ENCODE results near the gene RCOR1. TPM values are rescaled to one million over a fixed set of nuclear protein-coding genes. Genes with fewer than 3 reads are reported as not detected.
"Not testable (repeated sequence)": the region's sequence is repeated elsewhere in the genome, so short reads cannot be mapped to it uniquely, and the experiment has no call there.

Gene RCOR1
- total RNA-seq, 1 donor from 2014 or later: 8.1 TPM

DNA sequence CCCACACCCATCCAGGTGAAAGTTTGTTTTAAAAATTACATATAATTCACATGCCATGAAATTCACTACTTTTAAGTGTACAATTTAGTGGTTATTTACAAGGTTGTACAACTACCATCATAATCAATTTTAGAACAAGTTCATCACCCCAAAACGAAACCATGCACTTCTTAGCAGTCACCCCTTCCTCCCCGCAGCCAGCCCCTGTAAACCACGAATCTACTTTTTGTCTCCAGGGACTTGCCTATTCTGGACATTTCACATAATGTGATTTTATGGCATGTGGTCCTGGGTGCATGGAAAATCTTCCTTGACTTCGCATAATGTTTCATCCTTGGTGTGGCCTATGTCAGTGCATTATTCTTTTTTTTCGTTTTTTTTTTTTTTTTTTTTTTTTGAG is 165.6 kb downstream of the RCOR1 start:
- DNase-seq (ENCODE audit: low read depth): no peak
- TF ChIP-seq, protein P1, sequence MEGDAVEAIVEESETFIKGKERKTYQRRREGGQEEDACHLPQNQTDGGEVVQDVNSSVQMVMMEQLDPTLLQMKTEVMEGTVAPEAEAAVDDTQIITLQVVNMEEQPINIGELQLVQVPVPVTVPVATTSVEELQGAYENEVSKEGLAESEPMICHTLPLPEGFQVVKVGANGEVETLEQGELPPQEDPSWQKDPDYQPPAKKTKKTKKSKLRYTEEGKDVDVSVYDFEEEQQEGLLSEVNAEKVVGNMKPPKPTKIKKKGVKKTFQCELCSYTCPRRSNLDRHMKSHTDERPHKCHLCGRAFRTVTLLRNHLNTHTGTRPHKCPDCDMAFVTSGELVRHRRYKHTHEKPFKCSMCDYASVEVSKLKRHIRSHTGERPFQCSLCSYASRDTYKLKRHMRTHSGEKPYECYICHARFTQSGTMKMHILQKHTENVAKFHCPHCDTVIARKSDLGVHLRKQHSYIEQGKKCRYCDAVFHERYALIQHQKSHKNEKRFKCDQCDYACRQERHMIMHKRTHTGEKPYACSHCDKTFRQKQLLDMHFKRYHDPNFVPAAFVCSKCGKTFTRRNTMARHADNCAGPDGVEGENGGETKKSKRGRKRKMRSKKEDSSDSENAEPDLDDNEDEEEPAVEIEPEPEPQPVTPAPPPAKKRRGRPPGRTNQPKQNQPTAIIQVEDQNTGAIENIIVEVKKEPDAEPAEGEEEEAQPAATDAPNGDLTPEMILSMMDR (conservative IDR thresholded peaks at IDR 0.05; ENCODE audit: low read depth, low read length): no peak
- H3K4me3 ChIP-seq (ENCODE audit: low read depth, low read length): no peak overlapping the region

DNA sequence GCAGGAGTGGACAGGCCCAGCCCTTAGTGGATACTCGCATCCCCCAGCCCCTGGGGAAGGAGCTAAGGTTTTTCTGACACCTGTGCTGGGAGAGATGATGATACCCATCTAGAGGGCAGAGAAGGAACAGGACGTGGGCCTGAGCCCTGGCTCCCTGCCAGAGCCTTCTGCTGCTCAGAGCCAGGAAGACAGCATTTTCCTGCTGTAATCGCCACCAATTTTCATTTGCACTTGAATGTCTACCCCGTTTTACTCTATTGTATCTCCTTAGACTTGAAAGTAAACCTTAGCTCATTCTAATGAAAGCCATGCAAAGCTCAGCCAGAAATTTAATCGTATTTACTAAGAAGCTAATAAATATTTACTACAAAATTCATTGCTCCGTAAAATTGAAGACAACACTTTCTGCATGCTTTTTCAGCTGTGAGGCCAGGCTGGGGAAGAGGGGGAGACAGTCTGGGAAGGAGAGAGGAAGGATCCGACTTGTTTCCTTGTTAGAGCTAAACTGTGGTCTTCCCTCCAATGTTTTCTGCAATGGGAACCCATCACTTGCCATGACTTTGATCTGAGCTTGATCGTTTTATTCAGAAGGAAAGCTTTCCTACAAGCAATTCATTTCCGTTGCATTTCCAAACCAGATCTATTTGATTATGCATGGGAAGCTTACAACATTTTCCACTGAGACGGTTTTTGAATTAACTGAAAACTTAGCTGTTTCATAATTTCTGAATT is 167.2 kb downstream of the RCOR1 start:
- DNase-seq (ENCODE audit: low read depth): no peak
- TF ChIP-seq, protein P1 (conservative IDR thresholded peaks at IDR 0.05; ENCODE audit: low read depth, low read length): no peak

DNA sequence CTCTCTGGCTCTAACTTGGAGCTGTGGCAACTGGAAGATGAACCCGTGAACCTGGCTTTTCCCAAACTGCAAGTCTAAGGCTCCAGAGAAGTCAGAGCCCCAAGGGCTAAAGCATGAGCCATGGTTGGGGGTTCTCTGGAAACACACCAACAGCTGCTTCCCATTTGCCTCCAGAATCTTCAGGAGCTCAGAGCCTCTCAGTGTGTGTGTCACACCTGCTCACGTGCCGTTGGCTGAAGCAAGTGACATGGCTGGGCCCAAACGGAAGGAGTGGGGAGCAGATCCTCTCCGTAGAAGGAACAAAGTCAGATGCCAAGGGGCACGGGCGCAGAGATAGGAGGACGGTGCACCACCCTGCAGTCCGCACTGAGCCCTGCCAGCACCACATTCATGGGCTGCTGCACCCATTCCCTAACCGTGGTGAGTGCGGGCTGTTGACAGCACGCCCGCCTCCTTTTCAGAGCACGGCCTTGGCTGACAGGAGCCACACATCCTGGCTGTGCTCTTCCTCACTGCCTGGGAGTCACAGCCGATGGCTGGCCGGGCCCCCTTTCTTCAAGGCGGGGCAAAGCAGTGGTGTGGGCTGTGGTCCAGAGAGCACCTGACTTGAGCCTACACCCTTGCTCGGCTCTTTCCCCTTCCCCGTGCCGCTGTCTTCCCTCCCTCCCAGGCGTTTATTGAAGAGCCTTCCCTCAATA is 168.2 kb downstream of the RCOR1 start:
- H3K4me3 ChIP-seq (ENCODE audit: low read depth, low read length): no peak overlapping the region
- TF ChIP-seq, protein P1 (conservative IDR thresholded peaks at IDR 0.05; ENCODE audit: low read depth, low read length): no peak
- DNase-seq (ENCODE audit: low read depth): no peak

More for the DNA sequence above, 167.2 kb downstream of the RCOR1 start:
- no peak overlapping the region for H3K4me3 ChIP-seq (ENCODE audit: low read depth, low read length)

DNA sequence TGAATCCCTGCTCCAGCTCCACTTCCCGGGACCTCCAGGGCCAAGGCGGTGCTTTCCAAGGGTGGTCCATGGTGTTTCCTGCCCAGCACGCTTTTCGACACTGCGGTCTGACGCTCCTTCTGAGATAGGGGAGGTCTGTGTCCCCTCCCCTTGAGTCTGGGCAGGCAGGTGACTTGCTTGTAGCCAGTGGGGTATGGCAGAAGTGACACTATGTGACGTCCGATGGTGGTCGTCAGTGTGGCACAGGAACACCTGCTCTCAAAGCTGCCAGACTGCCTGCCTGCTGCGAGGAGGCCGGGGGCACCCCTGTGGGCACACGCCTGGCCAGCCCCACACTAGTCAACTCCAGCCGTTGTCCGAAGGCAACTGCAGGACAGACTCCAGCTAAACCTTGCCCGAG is 168.8 kb downstream of the RCOR1 start:
- TF ChIP-seq, protein P1 (conservative IDR thresholded peaks at IDR 0.05; ENCODE audit: low read depth, low read length): no peak
- no peak for DNase-seq (ENCODE audit: low read depth)
- H3K4me3 ChIP-seq (ENCODE audit: low read depth, low read length): no peak overlapping the region

DNA sequence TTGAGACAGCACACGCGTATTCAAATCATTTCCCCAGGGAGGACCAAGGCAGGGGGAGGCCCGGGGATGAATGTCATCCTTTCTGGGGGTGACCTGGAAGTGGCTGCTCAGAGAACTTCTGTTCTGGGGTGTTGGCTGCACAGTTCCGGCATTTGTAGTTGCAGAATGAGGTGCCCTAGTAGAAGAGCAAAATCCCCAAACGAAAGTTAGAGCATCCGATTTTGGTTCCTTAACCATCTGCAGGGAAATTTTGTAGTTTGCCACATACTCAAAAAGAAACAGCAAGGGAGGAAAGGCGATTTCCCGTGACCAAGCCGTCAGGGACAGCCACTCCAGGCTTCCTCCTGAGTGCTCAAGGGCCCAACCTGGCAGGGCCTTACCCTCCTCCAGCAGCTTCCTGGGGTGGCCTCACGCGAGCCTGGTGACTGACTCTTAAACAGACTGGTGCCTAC is 171.8 kb downstream of the RCOR1 start:
- no peak overlapping the region for H3K4me3 ChIP-seq (ENCODE audit: low read depth, low read length)
- DNase-seq (ENCODE audit: low read depth): no peak
- TF ChIP-seq, protein P1 (conservative IDR thresholded peaks at IDR 0.05; ENCODE audit: low read depth, low read length): no peak

DNA sequence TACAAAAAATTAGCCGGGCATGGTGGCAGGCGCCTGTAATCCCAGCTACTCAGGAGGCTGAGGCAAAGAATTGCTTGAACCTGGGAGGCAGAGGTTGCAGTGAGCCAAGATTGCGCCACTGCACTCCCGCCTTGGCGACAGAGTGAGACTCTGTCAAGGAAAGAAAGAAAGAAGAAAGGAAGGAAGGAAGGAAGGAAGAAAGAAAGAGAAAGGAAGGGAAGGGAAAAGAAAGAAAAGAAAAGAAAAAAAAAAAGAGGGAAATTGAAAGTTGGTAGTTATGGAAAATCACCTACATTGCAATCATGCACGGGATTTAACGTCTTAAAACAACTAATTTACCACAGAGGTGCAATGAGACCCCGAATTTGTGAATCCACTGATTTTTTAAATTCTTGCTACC is 173.3 kb downstream of the RCOR1 start:
- DNase-seq (ENCODE audit: low read depth); H3K4me3 ChIP-seq (ENCODE audit: low read depth, low read length): not testable (repeated sequence)

DNA sequence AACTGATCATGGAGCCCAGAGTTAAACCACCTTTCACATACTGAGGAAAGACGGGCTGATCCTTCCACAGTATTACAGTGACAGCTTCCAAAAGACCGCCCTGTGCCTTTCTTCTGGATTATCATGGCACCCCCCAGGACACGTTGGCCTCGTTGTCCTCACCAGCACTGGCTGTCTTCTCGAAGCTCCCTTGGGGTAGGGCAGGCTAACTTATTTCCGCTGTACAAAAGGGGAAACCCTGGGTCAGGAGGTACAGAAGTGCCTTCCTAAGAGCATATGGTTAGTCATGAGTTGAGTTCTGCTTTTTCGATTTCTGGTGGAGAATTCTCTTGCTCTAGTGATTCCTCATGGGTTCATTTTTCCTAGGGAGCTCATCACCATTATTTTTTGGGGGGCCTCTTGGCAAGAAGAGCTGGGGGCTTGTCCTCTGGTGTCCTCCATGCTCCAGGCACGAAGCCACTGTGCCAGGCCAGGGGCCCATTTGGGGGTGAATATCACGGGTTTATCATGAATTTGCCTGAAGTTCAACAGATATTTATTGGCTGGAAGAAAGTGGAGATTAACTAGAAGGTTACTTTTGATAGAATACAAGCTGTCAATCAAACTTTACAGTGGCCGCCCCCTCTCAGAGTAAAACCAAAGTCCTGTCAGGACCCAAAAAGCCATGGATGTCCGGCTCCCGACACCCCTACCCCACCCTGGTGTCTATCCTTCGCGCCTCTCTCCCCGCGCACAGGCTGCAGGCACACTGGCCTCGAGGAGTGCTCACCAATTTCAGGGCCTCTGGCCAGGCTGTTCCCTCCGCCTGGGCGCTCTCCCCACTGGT is 176.0 kb downstream of the RCOR1 start:
- DNase-seq (ENCODE audit: low read depth): no peak
- TF ChIP-seq, protein P1 (conservative IDR thresholded peaks at IDR 0.05; ENCODE audit: low read depth, low read length): no peak
- H3K4me3 ChIP-seq (ENCODE audit: low read depth, low read length): no peak overlapping the region

All from epithelial cell of proximal tubule (primary cell).